ENCODE data around the gene KNTC1.
"Not testable (repeated sequence)": the region's sequence is repeated elsewhere in the genome, so short reads cannot be mapped to it uniquely, and the experiment has no call there.

Gene KNTC1

DNA sequence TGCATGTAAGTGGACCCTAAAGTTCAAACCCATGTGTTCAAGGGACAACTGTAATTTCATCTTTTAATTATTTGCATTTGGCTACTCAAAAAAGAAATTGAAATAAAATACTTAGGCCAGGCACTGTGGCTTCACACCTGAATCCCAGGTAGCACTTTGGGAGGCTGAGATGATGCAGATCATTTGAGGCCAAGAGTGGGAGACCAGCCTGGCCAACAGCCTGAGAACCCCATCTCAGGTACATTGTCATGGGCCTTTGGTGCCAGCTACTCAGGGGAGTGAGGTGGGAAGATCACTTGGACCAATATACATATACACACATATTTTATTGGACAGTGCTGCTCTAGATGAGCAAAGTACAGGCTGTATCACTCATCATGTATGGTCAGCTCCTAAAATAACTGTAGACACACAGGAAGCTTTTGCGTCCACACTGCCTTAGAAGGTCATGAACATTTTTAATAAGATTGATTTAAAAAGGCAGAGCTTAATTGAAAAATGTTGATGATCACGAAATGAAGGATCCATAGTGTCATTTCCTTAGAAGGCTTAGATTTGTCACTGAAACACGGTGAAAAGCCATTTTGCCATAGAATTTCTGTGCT, 23.8 kb upstream of the KNTC1 start:
- TF ChIP-seq, protein P1, sequence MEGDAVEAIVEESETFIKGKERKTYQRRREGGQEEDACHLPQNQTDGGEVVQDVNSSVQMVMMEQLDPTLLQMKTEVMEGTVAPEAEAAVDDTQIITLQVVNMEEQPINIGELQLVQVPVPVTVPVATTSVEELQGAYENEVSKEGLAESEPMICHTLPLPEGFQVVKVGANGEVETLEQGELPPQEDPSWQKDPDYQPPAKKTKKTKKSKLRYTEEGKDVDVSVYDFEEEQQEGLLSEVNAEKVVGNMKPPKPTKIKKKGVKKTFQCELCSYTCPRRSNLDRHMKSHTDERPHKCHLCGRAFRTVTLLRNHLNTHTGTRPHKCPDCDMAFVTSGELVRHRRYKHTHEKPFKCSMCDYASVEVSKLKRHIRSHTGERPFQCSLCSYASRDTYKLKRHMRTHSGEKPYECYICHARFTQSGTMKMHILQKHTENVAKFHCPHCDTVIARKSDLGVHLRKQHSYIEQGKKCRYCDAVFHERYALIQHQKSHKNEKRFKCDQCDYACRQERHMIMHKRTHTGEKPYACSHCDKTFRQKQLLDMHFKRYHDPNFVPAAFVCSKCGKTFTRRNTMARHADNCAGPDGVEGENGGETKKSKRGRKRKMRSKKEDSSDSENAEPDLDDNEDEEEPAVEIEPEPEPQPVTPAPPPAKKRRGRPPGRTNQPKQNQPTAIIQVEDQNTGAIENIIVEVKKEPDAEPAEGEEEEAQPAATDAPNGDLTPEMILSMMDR (IDR thresholded peaks at IDR 0.05; ENCODE audit: low read depth, low read length, missing control alignments) = no peak
- in situ Hi-C loops (cut with HindIII; ENCODE audit: low sequenced_read_pairs) = no loop called here

DNA sequence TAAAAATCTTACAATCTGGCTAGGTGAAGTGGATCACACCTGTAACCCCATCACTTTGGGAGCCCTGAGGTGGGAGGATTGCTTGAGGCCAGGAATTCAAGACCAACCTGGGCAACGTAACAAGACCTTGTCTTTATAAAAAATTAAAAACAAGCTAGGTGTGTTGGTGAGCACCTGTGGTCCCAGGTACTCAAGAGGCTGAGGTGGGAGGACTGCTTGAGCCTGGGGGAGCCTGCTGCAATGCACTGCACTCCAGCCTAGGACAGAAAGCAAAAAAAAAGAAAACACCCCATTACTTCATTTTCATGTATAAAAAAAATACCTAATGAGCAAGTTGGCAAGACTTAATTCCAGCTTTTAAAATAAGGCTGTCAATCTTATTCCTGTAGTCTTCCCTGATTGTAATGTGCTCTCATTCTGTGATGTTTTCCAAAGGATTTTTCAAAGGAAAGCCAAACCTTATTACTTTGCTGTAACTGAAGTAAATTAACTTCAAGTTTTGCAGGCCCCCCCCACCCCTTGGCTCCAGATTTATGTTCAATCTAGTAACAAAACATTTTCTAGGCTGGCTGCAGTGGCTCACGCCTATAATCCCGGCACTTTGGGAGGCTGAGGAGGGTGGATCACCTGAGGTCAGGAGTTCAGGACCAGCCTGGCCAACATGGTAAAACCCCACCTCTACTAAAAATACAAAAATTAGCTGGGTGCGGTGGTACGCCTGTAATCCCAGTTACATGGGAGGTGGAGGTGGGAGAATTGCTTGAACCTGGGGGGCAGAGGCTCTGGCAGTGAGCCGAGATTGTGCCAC, 23.1 kb upstream of the KNTC1 start:
- in situ Hi-C loops (cut with HindIII; ENCODE audit: low sequenced_read_pairs) = no loop called here
- no peak for DNase-seq (ENCODE audit: low read depth)
- TF ChIP-seq, protein P1 (IDR thresholded peaks at IDR 0.05; ENCODE audit: low read depth, low read length, missing control alignments) = no peak
- no peak overlapping the region for H3K4me3 ChIP-seq (ENCODE audit: low read depth, low read length)

More for the DNA sequence above, 23.8 kb upstream of the KNTC1 start:
- DNase-seq (ENCODE audit: low read depth) = no peak
- no peak overlapping the region for H3K4me3 ChIP-seq (ENCODE audit: low read depth, low read length)

DNA sequence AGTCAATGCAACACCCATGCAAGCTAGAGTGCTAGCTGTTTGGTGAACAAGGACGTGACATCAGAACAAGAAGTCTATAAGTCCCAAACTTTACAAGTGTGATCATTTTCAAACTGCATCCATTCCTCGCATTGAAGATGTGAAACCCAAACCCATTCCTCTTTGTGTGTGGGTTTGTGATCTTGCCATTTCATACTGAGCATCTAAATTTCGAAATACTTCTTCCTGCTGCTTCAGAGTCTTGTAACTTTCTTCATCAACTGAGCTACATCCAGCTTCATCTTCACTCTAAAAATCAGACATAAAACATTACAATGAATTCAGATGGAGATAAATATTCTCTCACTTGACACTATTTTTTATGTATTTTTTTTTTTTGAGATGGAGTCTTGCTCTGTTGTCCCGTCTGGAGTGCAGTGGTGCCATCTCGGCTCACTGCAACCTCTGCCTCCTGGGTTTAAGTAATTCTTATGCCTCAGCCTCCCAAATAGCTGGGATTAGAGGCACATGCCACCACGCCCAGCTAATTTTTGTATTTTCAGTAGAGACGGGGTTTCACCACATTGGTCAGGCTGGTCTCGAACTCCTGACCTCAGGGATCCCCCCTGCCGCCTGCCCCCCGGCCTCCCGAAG, 21.5 kb upstream of the KNTC1 start:
- H3K4me3 ChIP-seq (ENCODE audit: low read depth, low read length) = no peak overlapping the region
- in situ Hi-C loops (cut with HindIII; ENCODE audit: low sequenced_read_pairs) = no loop called here
- no peak for DNase-seq (ENCODE audit: low read depth)
- TF ChIP-seq, protein P1 (IDR thresholded peaks at IDR 0.05; ENCODE audit: low read depth, low read length, missing control alignments) = no peak

- TF ChIP-seq, protein P1 (IDR thresholded peaks at IDR 0.05; ENCODE audit: low read depth, low read length, missing control alignments) = no peak
- no peak for DNase-seq (ENCODE audit: low read depth)
- in situ Hi-C loops (cut with HindIII; ENCODE audit: low sequenced_read_pairs) = no loop called here
- no peak overlapping the region for H3K4me3 ChIP-seq (ENCODE audit: low read depth, low read length)
These were observed 20.6 kb upstream of the KNTC1 start for GRCh38 chr12:122506393-122506938.

- DNase-seq (ENCODE audit: low read depth) = no peak
- in situ Hi-C loops (cut with HindIII; ENCODE audit: low sequenced_read_pairs) = no loop called here
- TF ChIP-seq, protein P1 (IDR thresholded peaks at IDR 0.05; ENCODE audit: low read depth, low read length, missing control alignments) = no peak
- no peak overlapping the region for H3K4me3 ChIP-seq (ENCODE audit: low read depth, low read length)
These were observed 18.9 kb upstream of the KNTC1 start for GRCh38 chr12:122508163-122508562.

DNA sequence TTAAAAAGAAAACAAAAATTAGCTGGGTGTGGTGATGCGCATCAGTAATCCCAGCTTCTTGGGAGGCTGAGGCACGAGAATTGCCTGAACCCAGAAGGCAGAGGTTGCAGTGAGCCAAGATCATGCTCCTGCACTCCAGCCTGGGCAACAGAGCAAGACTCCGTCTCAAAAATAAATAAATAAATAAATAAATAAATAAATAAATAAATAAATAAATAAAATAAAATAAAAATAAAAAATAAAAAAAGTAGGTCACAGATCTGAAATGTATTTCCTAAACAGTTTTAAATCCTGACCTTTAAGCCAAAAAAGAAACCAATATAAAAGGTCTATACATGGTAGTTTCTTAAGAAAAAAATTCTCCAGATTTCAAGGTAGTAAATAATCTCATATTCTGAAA, 14.0 kb upstream of the KNTC1 start:
- H3K4me3 ChIP-seq (ENCODE audit: low read depth, low read length); DNase-seq (ENCODE audit: low read depth); in situ Hi-C loops (cut with HindIII; ENCODE audit: low sequenced_read_pairs): not testable (repeated sequence)
